HCT116 (cell line): ENCODE results near the gene CPNE9. TPM values are rescaled to one million over a fixed set of nuclear protein-coding genes. Genes with fewer than 3 reads are reported as not detected.

Experiments
- ATAC-seq: fragments of 200-7000 bp; cut with Tn5 transposase; 2 replicates; pipeline ENCODE4 v1.9.1; 2020; ENCODE audit warnings: mild to moderate bottlenecking, moderate library complexity
- BruUV-seq: library from RNA; stranded (reverse); fragments of 400-500 nt; replicated peaks from 2 replicates; lab custom pipeline; 2021; lab: Mats Ljungman, UMichigan
- CTCF ChIA-PET: fragments of 300-600 bp; sonication (Branson Sonifier 250); formaldehyde crosslinking; loops from one replicate; lab custom pipeline; 2021; ENCODE audit warnings: antibody characterized with exemption; lab: Charles Lee
- POLR2A ChIA-PET: fragments of 300-600, 350-600 bp; sonication (Branson Sonifier 250); formaldehyde crosslinking; loops from one replicate; lab custom pipeline; 2021; ENCODE audit warnings: antibody characterized with exemption; lab: Charles Lee
- RAD21 ChIA-PET, 2 experiments: fragments of 300-600 bp; sonication (Branson Sonifier 250); formaldehyde crosslinking; loops; one replicate each; lab custom pipeline; 2023; ENCODE audit warnings: low total read pairs in 2 of 2; ENCODE audit not compliant: uncharacterized antibody in 2 of 2, unreplicated experiment in 2 of 2, low non-redundant PET in 1 of 2; lab: Charles Lee
- DNase-seq: peaks from one replicate; pipeline ENCODE4 v3.0.0-alpha.2; 2010; ENCODE audit warnings: low read depth, low spot score
- H2AFZ ChIP-seq: fragments of 200-600 bp; shearing (Covaris generic), sonication (generic); 2 replicates; pipeline ENCODE4 v1.6.1; 2017; ENCODE audit warnings: low read depth, mixed run types, mixed read lengths, antibody characterized with exemption, low read length; ENCODE audit not compliant: poor library complexity, severe bottlenecking
- H3K27ac ChIP-seq: 2 replicates; pipeline ENCODE4 v1.5.1; 2012; ENCODE audit warnings: low read depth, low read length
- H3K27me3 ChIP-seq: fragments of 200-600 bp; sonication (generic); 2 replicates; pipeline ENCODE4 v1.6.1; 2016; ENCODE audit warnings: mixed run types, low read length, mixed read lengths; ENCODE audit not compliant: insufficient read depth
- H3K36me3 ChIP-seq, 2 experiments: fragments of 200-500 bp in 1 of 2; fragments of 200-600 bp in 1 of 2; sonication (Bioruptor generic) in 1 of 2; sonication (generic) in 1 of 2; 2 replicates each; pipeline versions ENCODE4 v1.5.1 to v1.6.1; 2014 to 2016; ENCODE audit warnings: low read length in 2 of 2, inconsistent platforms in 1 of 2, mixed read lengths in 1 of 2, mixed run types in 1 of 2; ENCODE audit not compliant: insufficient read depth in 2 of 2, control insufficient read depth in 1 of 2
- H3K4me1 ChIP-seq, 2 experiments: fragments of 200-600 bp in 1 of 2; sonication (generic) in 1 of 2; 2 replicates each; pipeline versions ENCODE4 v1.5.1 to v1.6.1; 2012 to 2017; ENCODE audit warnings: low read length in 2 of 2, inconsistent platforms in 1 of 2, mild to moderate bottlenecking in 1 of 2, mixed read lengths in 1 of 2, mixed run types in 1 of 2, moderate library complexity in 1 of 2; ENCODE audit not compliant: insufficient read depth in 2 of 2, control insufficient read depth in 1 of 2
- H3K4me2 ChIP-seq: fragments of 200-600 bp; sonication (generic); 2 replicates; pipeline ENCODE4 v1.6.1; 2017; ENCODE audit warnings: mixed run types, low read length, mixed read lengths
- H3K4me3 ChIP-seq, 2 experiments: fragments of 200-600 bp in 1 of 2; sonication (generic) in 1 of 2; replicated peaks in 1 of 2; 2 replicates each; pipeline ENCODE4 v1.5.1; 2011 to 2016; ENCODE audit warnings: low read length in 2 of 2, control low read depth in 1 of 2, low read depth in 1 of 2, mild to moderate bottlenecking in 1 of 2, mixed read lengths in 1 of 2, mixed run types in 1 of 2
- H3K79me2 ChIP-seq: fragments of 200-600 bp; sonication (generic); 2 replicates; pipeline ENCODE4 v1.6.1; 2017; ENCODE audit warnings: mild to moderate bottlenecking, mixed run types, low read length, moderate library complexity, mixed read lengths; ENCODE audit not compliant: insufficient read depth
- H3K9ac ChIP-seq: fragments of 200-600 bp; sonication (generic); 2 replicates; pipeline ENCODE4 v1.6.1; 2016; ENCODE audit warnings: low read length, mixed read lengths
- H3K9me2 ChIP-seq: fragments of 200-600 bp; sonication (generic), shearing (Covaris generic); 2 replicates; pipeline ENCODE4 v1.6.1; 2017; ENCODE audit warnings: mixed run types, mild to moderate bottlenecking, moderate library complexity; ENCODE audit not compliant: insufficient read depth
- H3K9me3 ChIP-seq, 2 experiments: fragments of 200-500 bp in 1 of 2; fragments of 200-600 bp in 1 of 2; sonication (Bioruptor generic) in 1 of 2; sonication (generic) in 1 of 2; 2 replicates each; pipeline ENCODE4 v1.6.1; 2014 to 2017; ENCODE audit warnings: low read length in 2 of 2, mixed read lengths in 2 of 2, inconsistent platforms in 1 of 2, low read depth in 1 of 2, mild to moderate bottlenecking in 1 of 2, mixed run types in 1 of 2, moderate library complexity in 1 of 2; ENCODE audit not compliant: control insufficient read depth in 1 of 2, insufficient read depth in 1 of 2
- H4K20me1 ChIP-seq: fragments of 200-600 bp; sonication (generic), shearing (Covaris generic); 2 replicates; pipeline ENCODE4 v1.6.1; 2017; ENCODE audit warnings: mixed run types, mild to moderate bottlenecking, moderate library complexity; ENCODE audit not compliant: insufficient read depth
- CTCF ChIP-seq, 3 experiments: fragments of 200-600 bp in 1 of 3; sonication (generic) in 1 of 3; IDR thresholded peaks in 2 of 3; conservative IDR thresholded peaks in 1 of 3; 2 replicates each; pipeline ENCODE4 v1.5.1; 2012 to 2017; ENCODE audit warnings: low read depth in 2 of 3, low read length in 2 of 3, antibody characterized with exemption in 1 of 3, borderline replicate concordance in 1 of 3, control low read depth in 1 of 3, mild to moderate bottlenecking in 1 of 3, mixed read lengths in 1 of 3, mixed run types in 1 of 3, moderate library complexity in 1 of 3; ENCODE audit not compliant: insufficient read depth in 1 of 3
- EZH2 ChIP-seq: fragments of 200-600 bp; sonication (generic); IDR thresholded peaks from 2 replicates; pipeline ENCODE4 v1.6.1; 2017; ENCODE audit warnings: antibody characterized with exemption, mixed run types
- MAX ChIP-seq: IDR thresholded peaks from 2 replicates; pipeline ENCODE4 v1.6.1; 2012
- POLR2A ChIP-seq: IDR thresholded peaks from 2 replicates; pipeline ENCODE4 v1.7.0; 2011; ENCODE audit warnings: borderline replicate concordance; ENCODE audit not compliant: insufficient read depth, insufficient read length; ENCODE audit errors: extremely low read depth
- TCF7L2 ChIP-seq: IDR thresholded peaks from 2 replicates; pipeline ENCODE4 v1.7.0; 2011; ENCODE audit warnings: borderline replicate concordance, inconsistent platforms; ENCODE audit not compliant: insufficient read depth, insufficient read length; ENCODE audit errors: extremely low read depth
- ZBTB33 ChIP-seq: IDR thresholded peaks from 2 replicates; pipeline ENCODE4 v1.6.1; 2011; ENCODE audit warnings: mild to moderate bottlenecking, low read length, moderate library complexity; ENCODE audit not compliant: insufficient replicate concordance; ENCODE audit errors: extremely low read depth
- intact Hi-C: fragments of 100-400 bp; cut with micrococcal nuclease; formaldehyde crosslinking; loops from 2 replicates; pipeline ENCODE4 v1.10.0; 2022
- total RNA-seq: library from RNA; stranded (reverse); gene quantifications from one replicate; pipeline ENCODE4 v1.2.1, GENCODE V29; 2021; ENCODE audit not compliant: unreplicated experiment

The CPNE9 gene
- total RNA-seq, 1 experiment from 2014 or later, result 0.98 TPM

- TF ChIP-seq TCF7L2, result no peak
- TF ChIP-seq ZBTB33, result no peak
- TF ChIP-seq, all 23 proteins: peak for 0
Measured at GRCh38 chr3:9669720-9670432, 33.8 kb upstream of the CPNE9 start (continued).

- H3K79me2 ChIP-seq, result no peaks in the 10 kb centered on the region
- no peak overlapping the region for H3K27ac ChIP-seq
- no TSS peak for BruUV-seq
- H3K36me3 ChIP-seq, result peaks cover 14 to 33% of the 10 kb centered on the region in 2 experiments; a peak in 3 of 4 replicates
- DNase-seq, result no peak
- H2AFZ ChIP-seq, result no peak overlapping the region
- no peaks in the 10 kb centered on the region for H3K4me1 ChIP-seq
- TF ChIP-seq EZH2 (no peak), MAX (no peak), CTCF (IDR thresholded peaks at IDR 0.05 in 2 of 3, conservative IDR thresholded peaks at IDR 0.05 in 1 of 3; ENCODE audit: borderline replicate concordance in 1 of 3, insufficient read depth in 1 of 3, low read depth in 2 of 3, low read length in 2 of 3) (no peak), POLR2A (no peak)
- no peaks in the 10 kb centered on the region for H3K27me3 ChIP-seq
- H3K9ac ChIP-seq, result no peak overlapping the region
- H4K20me1 ChIP-seq, result no peaks in the 10 kb centered on the region
- RAD21 ChIA-PET, result no interaction called here
- no peak overlapping the region for H3K4me3 ChIP-seq
- intact Hi-C loops, result no loop called here
- CTCF ChIA-PET, result no interaction called here
- no peak for ATAC-seq
- no peaks in the 10 kb centered on the region for H3K9me2 ChIP-seq
- POLR2A ChIA-PET, result no interaction called here
- no peak overlapping the region for H3K4me2 ChIP-seq
- H3K9me3 ChIP-seq, result no peaks in the 10 kb centered on the region
Measured at GRCh38 chr3:9673082-9673481, 30.6 kb upstream of the CPNE9 start.
